ENCODE data around the gene ACOT4.
"Not testable (repeated sequence)": the region's sequence is repeated elsewhere in the genome, so short reads cannot be mapped to it uniquely, and the experiment has no call there.

ACOT4 gene

DNA sequence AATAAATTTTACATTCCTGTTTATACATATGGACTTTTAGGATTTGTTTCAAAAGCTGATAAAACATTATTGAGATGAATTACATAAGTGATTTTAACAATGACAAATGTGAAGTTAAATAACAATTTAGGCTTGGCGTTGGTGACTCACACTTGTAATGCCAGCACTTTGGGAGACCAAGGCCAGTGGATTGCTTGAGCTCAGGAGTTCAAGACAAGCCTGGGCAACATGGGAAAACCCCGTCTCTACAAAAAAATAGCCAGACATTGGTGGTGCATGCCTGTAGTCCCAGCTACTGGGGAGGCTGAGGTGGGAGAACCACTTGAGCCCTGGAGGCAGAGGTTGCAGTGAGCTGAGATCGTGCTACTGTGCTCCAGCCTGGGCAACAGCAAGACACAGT is 15.3 kb upstream of the ACOT4 start:
- ChIA-PET POLR2A (no interaction called here), CTCF (no interaction called here)
- DNase-seq (ENCODE audit: low read depth, low spot score), result no peak
- TF ChIP-seq, protein P1, sequence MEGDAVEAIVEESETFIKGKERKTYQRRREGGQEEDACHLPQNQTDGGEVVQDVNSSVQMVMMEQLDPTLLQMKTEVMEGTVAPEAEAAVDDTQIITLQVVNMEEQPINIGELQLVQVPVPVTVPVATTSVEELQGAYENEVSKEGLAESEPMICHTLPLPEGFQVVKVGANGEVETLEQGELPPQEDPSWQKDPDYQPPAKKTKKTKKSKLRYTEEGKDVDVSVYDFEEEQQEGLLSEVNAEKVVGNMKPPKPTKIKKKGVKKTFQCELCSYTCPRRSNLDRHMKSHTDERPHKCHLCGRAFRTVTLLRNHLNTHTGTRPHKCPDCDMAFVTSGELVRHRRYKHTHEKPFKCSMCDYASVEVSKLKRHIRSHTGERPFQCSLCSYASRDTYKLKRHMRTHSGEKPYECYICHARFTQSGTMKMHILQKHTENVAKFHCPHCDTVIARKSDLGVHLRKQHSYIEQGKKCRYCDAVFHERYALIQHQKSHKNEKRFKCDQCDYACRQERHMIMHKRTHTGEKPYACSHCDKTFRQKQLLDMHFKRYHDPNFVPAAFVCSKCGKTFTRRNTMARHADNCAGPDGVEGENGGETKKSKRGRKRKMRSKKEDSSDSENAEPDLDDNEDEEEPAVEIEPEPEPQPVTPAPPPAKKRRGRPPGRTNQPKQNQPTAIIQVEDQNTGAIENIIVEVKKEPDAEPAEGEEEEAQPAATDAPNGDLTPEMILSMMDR (IDR thresholded peaks at IDR 0.05; ENCODE audit: insufficient read depth, low read length, missing control alignments), result no peak
- H3K4me3 ChIP-seq (ENCODE audit: low read depth, low read length), result no peak overlapping the region

DNA sequence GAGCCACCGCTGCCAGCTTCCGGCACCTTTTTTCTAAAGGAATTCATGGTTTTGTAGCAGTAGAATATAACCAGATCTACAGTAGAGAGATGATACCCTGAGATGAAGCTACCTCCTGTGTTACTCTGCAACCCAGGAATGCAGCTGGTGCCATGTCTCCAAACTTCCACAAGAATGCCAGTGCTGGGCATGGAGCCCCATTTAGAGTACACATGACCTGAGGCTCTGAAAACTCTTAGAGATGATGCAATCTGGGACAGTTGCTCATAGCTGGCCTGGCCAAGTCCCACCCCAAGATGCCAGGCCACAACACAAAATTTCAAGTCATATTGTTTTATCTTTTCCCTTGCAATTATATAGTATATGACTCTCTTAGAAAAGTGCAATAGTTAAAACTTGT is 14.5 kb upstream of the ACOT4 start:
- CTCF ChIA-PET, POLR2A ChIA-PET: not testable (repeated sequence)

DNA sequence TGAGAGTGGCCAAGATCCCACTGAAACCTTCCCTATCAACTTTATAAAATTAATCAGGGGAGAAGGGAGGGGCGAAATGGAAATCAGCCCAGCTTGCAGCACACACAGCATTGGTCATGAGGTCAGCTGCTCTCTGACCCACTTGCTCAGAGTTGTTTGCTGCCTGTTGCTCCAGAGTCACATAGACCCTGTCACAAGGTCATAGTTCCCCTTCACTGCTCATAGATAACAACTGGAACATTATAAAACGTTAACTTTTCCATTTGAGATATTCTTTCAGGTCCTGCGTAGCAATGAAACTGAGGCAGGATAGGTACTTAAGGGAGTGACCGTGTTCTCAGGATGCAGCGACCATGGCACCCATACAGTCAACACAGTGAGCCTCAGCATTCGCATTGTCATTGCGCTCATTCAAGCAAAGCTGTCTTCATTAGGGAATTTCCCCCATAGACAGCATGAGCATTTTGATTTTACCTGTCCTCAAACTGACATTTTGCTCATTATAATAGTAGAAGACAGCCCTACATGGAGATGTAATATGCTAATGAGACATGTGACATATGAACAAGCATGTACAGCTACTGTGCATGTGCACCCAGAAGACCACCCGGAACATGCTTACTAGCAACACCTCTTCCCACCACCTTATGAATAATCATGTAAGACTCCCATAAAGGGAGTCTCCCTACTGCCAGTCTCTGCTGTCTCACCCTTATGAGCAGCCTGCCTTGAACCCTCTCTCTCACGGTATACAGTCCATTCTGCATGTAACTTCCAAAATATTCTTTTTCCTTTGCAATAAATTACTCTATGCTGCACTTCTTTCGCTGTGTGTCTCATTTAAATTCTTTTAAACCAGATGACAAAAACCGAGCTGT is 9.3 kb upstream of the ACOT4 start:
- H3K4me3 ChIP-seq (ENCODE audit: low read depth, low read length); DNase-seq (ENCODE audit: low read depth, low spot score); CTCF ChIA-PET; POLR2A ChIA-PET: not testable (repeated sequence)

More for the DNA sequence above, 14.5 kb upstream of the ACOT4 start:
- H3K4me3 ChIP-seq (ENCODE audit: low read depth, low read length); DNase-seq (ENCODE audit: low read depth, low spot score): not testable (repeated sequence)

DNA sequence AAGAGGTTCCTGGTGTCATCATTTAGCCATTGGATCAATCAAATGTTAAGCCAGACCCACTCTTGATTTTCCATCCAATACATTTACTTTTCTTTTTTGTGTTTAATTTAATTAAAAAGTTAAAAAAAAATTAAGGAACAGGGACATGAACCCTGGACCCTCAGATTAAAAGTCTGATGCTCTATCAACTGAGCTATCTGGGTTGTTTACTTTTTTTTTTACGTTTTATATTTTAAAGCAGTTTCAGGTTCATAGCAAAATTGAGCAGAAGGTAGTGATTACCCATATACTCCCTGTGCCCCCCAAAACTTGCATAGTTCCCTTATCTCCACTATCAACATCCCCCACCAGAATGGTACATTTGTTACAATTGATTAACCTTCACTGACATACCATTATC is 3.0 kb upstream of the ACOT4 start:
- POLR2A ChIA-PET, result no interaction called here
- TF ChIP-seq, protein P1 (IDR thresholded peaks at IDR 0.05; ENCODE audit: insufficient read depth, low read length, missing control alignments), result no peak
- DNase-seq (ENCODE audit: low read depth, low spot score), result no peak
- no peak overlapping the region for H3K4me3 ChIP-seq (ENCODE audit: low read depth, low read length)
- CTCF ChIA-PET, result no interaction called here

DNA sequence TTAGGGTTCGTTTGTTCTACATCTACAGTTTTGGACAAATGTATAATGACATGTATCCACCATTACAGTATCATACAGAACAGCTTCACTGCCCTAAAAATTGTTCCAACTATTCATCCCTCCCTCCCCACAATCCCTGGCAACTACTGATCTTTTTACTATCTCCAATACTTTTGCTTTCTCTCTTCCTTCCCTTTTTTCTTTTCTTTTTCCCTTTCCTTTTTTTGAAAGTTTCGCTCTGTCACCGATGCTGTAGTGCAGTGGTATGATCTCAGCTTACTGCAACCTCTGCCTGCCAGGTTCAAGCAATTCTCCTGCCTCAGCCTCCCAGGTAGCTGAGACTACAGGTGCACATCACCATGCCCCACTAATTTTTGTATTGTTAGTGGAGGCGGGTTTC is 2.6 kb upstream of the ACOT4 start:
- no peak overlapping the region for H3K4me3 ChIP-seq (ENCODE audit: low read depth, low read length)
- TF ChIP-seq, protein P1 (IDR thresholded peaks at IDR 0.05; ENCODE audit: insufficient read depth, low read length, missing control alignments), result no peak
- CTCF ChIA-PET, result interaction anchor here (1.2 kb wide), 1 partner anchor 44 kb away, joined by 7 read pairs; no protein-coding TSS in a partner anchor
- POLR2A ChIA-PET, result interaction anchor here (0.6 kb wide), 1 partner anchor 324 kb away, joined by 5 read pairs; no protein-coding TSS in a partner anchor
- DNase-seq (ENCODE audit: low read depth, low spot score), result no peak

GRCh38 chr14:73590673-73591004 is 1.0 kb upstream of the ACOT4 start:
- H3K4me3 ChIP-seq (ENCODE audit: low read depth, low read length); POLR2A ChIA-PET; DNase-seq (ENCODE audit: low read depth, low spot score): not testable (repeated sequence)
- CTCF ChIA-PET, result interaction anchor here (1.2 kb wide), 1 partner anchor 20 kb away, joined by 6 read pairs; no protein-coding TSS in a partner anchor

GRCh38 chr14:73594491-73594890 is 2.8 kb downstream of the ACOT4 start:
- ChIA-PET POLR2A (interaction anchor here (0.6 kb wide), 1 partner anchor 264 kb away, joined by 4 read pairs; no protein-coding TSS in a partner anchor), CTCF (no interaction called here)
- no peak overlapping the region for H3K4me3 ChIP-seq (ENCODE audit: low read depth, low read length)
- TF ChIP-seq, protein P1 (IDR thresholded peaks at IDR 0.05; ENCODE audit: insufficient read depth, low read length, missing control alignments), result no peak
- no peak for DNase-seq (ENCODE audit: low read depth, low spot score)

GRCh38 chr14:73599499-73599898 is 7.8 kb downstream of the ACOT4 start:
- H3K4me3 ChIP-seq (ENCODE audit: low read depth, low read length), result no peak overlapping the region
- CTCF ChIA-PET, result no interaction called here

More at GRCh38 chr14:73599499-73599898, 7.8 kb downstream of the ACOT4 start:
- TF ChIP-seq, protein P1 (IDR thresholded peaks at IDR 0.05; ENCODE audit: insufficient read depth, low read length, missing control alignments), result no peak
- DNase-seq (ENCODE audit: low read depth, low spot score), result no peak
- POLR2A ChIA-PET, result no interaction called here

Data from AG04449 (cell line).